Measurements from ENCODE around the gene USP34.
"Not testable (repeated sequence)": the region's sequence is repeated elsewhere in the genome, so short reads cannot be mapped to it uniquely, and the experiment has no call there.

The USP34 gene

GRCh38 chr2:61247204-61247812, 223.6 kb downstream of the USP34 start:
- DNase-seq (ENCODE audit: low read depth): no peak

- DNase-seq (ENCODE audit: low read depth): no peak
Observed at GRCh38 chr2:61244694-61245093, 226.2 kb downstream of the USP34 start.

GRCh38 chr2:61241266-61241665, 229.6 kb downstream of the USP34 start:
- no peak for DNase-seq (ENCODE audit: low read depth)

GRCh38 chr2:61238219-61239012, 232.5 kb downstream of the USP34 start:
- no peak for DNase-seq (ENCODE audit: low read depth)

GRCh38 chr2:61235716-61236115, 235.2 kb downstream of the USP34 start:
- DNase-seq (ENCODE audit: low read depth): no peak

- DNase-seq (ENCODE audit: low read depth): no peak
Observed at GRCh38 chr2:61233581-61233980, 237.3 kb downstream of the USP34 start.

GRCh38 chr2:61229936-61230335, 241.0 kb downstream of the USP34 start:
- DNase-seq (ENCODE audit: low read depth): no peak

GRCh38 chr2:61222567-61222966, 248.3 kb downstream of the USP34 start:
- no peak for DNase-seq (ENCODE audit: low read depth)

GRCh38 chr2:61221819-61222218, 249.1 kb downstream of the USP34 start:
- no peak for DNase-seq (ENCODE audit: low read depth)

GRCh38 chr2:61220768-61221167, 250.1 kb downstream of the USP34 start:
- DNase-seq (ENCODE audit: low read depth): no peak

GRCh38 chr2:61218817-61219170, 252.1 kb downstream of the USP34 start:
- no peak for DNase-seq (ENCODE audit: low read depth)

GRCh38 chr2:61218076-61218816, 252.6 kb downstream of the USP34 start:
- no peak for DNase-seq (ENCODE audit: low read depth)

GRCh38 chr2:61214171-61214570, 256.7 kb downstream of the USP34 start:
- DNase-seq (ENCODE audit: low read depth): no peak

GRCh38 chr2:61210332-61210981, 260.4 kb downstream of the USP34 start:
- DNase-seq (ENCODE audit: low read depth): no peak

- DNase-seq (ENCODE audit: low read depth): no peak
Observed at GRCh38 chr2:61205132-61205531, 265.8 kb downstream of the USP34 start.

GRCh38 chr2:61196671-61197070, 274.2 kb downstream of the USP34 start:
- no peak for DNase-seq (ENCODE audit: low read depth)

GRCh38 chr2:61194646-61195045, 276.2 kb downstream of the USP34 start:
- DNase-seq (ENCODE audit: low read depth): not testable (repeated sequence)

GRCh38 chr2:61193670-61194561, 277.0 kb downstream of the USP34 start:
- no peak for DNase-seq (ENCODE audit: low read depth)

GRCh38 chr2:61187085-61187484, 283.8 kb downstream of the USP34 start:
- no peak for DNase-seq (ENCODE audit: low read depth)

- DNase-seq (ENCODE audit: low read depth): no peak
Observed at GRCh38 chr2:61185231-61185728, 285.6 kb downstream of the USP34 start.

GRCh38 chr2:61184263-61184662, 286.6 kb downstream of the USP34 start:
- no peak for DNase-seq (ENCODE audit: low read depth)
